ENCODE measurements around the gene MDGA2.

- TF ChIP-seq CTCF (IDR thresholded peaks at IDR 0.05; ENCODE audit: insufficient read depth, low read depth, low read length), result no peak
- TF ChIP-seq EZH2 (IDR thresholded peaks at IDR 0.05; ENCODE audit: insufficient read depth, low read length), result no peak
Measured at GRCh38 chr14:46793144-46793543, 882.3 kb downstream of the MDGA2 start.
